CMK (cell line): ENCODE results near the gene FAM193A.
"Not testable (repeated sequence)": the region's sequence is repeated elsewhere in the genome, so short reads cannot be mapped to it uniquely, and the experiment has no call there.

Source experiments
- DNase-seq: peaks from one replicate; pipeline ENCODE4 v3.0.0-alpha.2; 2010; ENCODE audit warnings: low read depth

Gene FAM193A, protein sequence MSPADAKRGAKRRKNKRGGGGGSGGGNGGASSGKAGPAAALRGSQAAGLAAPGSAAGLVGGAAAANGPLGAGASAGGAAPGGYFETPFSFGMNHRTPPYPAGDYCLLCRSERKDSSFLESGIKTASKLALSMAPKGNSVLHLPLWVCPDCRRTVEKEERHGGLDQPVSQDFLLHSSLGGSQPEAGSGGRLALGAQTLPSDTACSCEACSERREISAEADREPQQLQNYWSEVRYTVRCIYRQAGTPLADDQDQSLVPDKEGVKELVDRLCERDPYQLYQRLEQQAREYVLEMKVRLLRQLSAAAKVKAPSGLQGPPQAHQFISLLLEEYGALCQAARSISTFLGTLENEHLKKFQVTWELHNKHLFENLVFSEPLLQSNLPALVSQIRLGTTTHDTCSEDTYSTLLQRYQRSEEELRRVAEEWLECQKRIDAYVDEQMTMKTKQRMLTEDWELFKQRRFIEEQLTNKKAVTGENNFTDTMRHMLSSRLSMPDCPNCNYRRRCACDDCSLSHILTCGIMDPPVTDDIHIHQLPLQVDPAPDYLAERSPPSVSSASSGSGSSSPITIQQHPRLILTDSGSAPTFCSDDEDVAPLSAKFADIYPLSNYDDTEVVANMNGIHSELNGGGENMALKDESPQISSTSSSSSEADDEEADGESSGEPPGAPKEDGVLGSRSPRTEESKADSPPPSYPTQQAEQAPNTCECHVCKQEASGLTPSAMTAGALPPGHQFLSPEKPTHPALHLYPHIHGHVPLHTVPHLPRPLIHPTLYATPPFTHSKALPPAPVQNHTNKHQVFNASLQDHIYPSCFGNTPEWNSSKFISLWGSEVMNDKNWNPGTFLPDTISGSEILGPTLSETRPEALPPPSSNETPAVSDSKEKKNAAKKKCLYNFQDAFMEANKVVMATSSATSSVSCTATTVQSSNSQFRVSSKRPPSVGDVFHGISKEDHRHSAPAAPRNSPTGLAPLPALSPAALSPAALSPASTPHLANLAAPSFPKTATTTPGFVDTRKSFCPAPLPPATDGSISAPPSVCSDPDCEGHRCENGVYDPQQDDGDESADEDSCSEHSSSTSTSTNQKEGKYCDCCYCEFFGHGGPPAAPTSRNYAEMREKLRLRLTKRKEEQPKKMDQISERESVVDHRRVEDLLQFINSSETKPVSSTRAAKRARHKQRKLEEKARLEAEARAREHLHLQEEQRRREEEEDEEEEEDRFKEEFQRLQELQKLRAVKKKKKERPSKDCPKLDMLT (N-terminal part only)

DNA sequence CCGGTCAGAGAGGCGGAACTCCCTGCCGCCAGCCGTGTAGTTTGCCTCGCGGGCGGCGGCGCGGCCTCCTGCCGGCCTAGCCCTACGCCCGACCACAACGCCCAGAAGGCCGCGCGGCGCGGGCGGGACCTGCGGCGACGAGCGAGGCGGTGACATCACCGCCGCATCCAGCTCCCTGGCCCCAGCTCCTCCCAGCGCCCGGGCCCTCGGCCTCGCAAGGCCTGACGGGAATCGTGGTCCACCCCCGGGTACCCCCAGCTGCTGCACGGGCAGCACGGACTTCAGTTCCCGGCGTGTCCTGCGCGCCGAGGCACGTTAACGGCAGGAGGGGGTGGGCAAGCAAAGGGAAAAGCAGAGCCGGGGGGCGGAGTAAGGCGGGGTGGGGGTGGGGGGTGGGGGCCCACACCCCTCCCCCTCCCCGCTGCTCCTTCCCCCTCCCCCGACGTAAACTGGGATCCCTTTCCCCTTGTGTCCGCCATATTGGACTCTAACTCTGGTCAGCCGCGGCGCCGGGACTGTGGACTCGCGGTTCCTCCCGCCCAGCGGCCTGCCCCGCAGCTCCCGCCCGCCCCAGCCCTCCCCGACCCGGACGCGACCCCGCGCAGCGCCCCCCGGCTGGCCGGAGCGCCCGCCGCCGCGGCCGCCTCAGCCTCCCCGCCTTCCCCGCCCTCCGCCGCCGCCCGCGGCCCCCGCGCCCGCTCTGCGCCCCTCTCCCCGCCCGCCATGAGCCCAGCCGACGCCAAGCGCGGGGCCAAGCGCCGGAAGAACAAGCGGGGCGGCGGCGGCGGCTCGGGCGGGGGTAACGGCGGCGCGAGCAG is at the start of gene FAM193A:
TSS of gene FAM193A (plus strand) at position 455 of the 818 bp plus-strand sequence. CDS start at position 724, 269 bp downstream.
- DNase-seq: peak; percentile 97

DNA sequence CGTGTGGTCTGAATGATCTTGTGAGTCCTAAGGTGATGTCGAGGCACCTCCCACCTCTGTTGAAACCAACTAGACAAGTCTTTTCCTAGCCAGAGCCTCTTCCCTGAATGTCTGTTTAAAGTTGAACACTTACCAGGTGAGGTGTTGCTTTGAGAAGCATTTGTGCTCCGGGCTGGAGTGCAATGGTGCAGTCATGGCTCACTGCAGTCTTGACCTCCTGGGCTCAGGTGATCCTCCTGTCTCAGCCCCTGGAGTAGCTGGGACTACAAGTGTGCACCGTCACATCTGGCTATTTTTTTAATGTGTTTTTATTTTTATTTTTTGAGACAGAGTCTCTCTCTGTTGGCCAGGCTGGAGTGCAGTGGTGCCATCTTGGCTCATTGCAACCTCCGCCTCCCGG is 49.5 kb upstream of the FAM193A start:
- DNase-seq: no peak

DNA sequence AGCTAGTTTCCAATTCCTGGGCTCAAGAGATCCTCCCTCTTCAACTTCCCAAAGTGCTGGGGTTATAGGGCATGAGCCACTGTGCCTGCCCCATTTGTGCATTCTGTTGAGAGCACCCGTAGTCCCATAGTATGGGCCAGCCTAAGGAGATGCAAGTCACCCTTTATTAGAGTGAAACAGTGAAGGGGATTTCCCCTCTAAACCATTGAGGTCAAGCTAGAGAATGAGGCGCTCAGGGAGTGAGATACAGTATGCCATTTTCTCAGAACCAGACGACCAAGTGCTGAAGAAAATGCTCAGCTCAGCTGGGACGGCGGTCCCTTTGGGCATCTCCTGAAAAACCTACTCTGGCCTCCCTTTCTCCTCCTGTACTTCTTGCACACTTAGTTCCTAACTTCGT is 48.8 kb upstream of the FAM193A start:
- DNase-seq: no peak

DNA sequence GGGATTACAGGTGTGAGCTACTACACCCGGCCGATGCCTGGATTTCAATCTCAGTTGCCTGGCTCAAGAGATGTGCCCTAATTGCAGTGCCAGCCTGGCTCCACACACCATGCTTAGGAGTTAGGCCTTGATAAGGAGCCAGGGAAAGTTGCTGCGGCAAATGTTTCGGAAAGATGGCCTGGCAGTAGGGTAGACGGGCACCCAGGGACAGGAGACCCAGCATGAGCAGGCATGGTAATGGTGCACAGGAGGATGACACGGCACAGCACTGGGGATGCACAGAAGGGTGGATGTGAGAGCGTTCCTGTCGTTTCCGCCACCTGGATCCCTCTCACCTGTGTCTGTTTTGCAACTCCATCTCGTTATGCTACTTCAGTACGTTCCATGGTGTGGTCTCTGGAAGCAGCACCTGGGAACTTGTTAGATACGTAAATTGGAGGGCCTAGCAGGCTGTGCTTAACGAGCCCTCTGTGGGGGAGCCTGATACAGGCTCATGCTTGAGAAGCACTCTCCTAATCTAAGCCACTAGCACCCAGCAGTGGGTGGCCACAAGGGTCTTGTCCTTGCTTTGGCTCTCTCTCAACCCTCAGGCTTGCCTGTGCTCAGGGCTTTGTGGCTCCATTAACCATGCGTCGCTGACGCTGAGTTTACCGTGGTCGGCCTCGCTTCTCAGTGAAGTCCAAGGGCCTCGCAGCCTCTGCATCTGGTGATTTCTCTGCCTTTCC is 47.2 kb upstream of the FAM193A start:
- no peak for DNase-seq

DNA sequence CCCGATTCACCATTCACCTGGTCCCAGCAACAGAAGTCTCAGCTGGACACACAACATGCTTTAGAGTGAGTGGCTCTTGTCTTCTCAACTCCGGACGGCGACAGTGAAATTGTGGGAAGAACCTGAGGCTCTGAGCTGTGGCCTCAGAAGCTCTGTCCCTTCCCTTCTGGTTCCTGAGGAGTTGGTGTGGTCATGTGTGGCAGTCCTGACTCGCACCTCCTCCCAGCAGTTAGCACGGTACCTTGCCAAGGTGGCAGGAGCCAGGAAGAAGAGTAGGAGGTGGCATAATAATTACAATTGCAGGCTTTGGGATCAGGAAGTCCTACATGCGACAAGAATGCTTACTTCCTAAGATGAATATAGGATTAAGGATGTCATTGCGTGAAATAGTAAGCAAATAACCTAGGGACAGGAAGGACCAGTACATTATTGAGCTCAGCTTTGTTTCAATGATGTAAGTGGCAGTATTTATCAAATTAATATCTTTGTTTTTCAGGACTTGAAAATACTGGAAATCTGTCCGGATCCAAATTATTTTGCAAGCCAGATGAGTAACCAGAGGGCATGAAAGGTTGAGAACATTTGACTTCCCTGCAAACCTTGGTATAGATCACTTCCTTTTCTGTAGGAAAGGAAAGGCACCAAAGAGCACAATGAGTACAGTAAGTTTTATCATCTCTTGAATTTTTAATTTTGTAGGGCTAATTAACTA is 46.5 kb upstream of the FAM193A start:
- DNase-seq: no peak

DNA sequence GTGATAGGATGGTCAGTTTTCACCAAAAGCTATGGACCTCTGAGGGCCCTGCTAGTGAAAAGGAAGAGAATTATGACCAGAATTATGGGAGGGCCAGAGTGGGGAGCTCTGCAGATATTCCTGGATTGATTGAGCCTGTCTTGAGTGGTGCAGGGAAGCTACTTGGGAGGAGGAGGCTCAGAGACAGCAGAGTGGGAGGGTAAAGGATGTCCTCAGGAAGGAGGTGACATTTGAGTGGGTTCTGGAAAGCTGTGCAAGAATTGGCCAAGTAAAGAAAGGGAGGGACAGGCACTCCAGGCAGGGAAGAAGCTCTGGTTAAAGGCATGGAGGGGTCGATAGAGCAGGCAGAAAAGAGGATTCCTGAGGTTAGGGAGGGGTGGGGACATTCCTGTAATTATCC is 43.5 kb upstream of the FAM193A start:
- DNase-seq: no peak

DNA sequence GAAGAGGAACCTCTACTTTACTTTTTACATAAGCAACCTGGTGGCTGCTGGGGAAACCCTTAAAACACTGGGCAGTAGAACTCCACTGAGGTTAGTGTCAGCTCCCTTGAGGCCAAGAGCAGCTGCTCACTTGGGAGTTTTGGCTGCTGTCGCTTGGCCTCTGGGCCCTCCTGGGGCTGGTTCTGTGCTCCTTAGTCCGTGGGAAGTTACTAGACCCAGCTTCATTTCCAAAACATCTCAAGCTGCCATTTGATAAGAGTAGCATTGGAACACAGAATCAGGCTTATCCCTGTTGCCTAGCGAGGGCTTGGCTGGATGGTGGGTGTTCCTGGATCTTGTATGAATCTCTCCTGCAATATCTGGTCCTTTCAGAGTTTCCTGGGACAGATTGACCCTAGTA is 41.5 kb upstream of the FAM193A start:
- DNase-seq: no peak

DNA sequence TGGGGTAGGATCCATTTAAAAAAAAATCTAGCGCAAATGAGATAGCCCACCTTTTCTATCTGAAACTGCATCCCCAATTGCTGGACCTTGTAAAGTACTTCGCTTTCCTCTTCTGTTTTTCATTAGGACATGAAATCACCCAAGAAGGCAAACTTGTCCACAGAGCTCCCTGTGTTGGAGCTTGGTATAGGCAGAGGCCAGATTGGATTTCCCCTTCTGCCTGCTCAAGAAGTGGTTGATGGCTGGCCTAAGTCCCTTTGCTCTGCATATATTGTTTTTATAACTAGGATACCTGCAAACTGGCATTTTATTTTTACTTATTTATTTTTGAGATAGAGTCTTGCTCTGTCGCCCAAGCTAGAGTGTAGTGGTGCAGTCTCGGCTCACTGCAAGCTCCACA is 39.1 kb upstream of the FAM193A start:
- no peak for DNase-seq

DNA sequence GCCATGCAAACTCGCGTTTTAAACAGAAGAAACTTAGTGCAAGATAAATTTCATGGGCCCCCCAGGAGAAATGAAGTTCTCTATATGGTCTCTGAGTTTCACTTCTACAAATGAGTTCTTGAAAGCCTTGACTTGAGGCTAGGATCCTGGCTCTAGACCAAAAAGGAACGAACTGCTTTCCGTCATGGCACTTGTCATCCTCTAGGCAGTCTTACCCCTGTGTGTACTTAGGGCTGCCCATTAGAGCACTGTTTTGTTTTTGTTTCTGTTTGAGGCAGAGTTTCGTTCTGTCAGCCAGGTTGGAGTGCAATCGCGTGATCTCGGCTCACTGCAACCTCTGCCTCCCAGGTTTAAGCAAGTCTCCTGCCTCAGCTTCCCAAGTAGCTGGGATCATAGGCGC is 38.5 kb upstream of the FAM193A start:
- DNase-seq: no peak

DNA sequence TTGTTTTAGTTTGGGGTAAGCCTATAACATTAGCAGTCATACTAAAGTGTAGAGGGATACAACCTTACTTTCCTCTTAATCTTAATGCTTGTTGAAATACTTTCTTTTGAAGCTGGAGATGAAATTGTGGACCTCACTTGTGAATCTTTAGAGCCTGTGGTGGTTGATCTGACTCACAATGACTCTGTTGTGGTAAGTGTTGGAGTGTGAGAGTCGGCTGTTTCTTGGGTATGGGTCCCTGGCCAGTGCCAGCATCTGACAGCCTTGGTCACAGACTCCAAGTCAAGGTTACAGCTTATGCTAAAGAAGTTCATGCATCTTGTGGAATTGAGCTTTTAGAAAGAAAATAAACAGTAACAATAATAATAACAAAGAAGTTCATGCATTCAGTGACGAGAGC is 35.9 kb upstream of the FAM193A start:
- no peak for DNase-seq

DNA sequence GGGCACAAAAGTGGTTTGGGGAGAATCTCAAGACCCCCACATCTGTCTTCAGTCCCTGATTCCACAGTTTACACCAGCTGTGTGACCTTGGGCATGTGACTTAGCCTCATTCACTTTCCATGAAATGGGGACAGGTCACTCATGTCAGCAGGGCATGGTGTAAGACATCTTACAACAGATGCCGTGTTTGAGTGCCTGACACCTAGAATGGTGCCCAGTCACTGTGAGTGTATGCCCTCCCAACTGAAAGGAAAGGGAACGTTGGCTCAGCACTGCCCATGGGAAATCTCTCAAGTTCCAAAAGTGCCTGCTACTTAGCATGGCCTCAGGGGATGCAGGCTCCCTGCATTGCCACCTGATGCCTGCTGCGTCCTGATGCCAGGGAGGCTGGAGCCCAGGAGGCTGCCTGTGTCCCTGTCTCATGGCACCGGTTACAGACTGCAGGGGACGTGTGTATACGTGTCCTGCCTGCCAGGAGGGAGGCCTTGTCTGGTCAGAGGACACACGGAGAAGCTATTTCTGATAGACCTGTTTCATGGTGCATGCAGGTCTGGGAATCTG is 35.3 kb upstream of the FAM193A start:
- no peak for DNase-seq

DNA sequence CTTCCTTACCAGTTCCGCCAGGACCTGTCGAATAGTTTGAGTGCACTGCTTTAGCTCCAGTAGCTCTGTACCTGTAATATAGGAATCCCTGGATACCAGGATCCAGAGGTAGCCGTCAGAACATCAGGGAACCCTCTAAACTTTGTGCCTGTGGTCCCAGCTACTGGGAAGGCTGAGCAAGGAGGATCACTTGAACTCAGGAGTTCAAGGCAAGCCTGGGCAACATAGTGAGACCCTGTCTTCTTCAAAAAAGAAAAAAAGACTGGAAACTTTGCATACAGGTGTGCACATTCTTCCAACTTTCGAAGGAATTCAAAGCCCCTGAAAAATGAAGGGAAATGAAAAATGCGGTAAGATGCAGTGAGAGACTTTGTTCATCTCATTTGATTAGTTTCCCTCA is 32.6 kb upstream of the FAM193A start:
- DNase-seq: no peak

DNA sequence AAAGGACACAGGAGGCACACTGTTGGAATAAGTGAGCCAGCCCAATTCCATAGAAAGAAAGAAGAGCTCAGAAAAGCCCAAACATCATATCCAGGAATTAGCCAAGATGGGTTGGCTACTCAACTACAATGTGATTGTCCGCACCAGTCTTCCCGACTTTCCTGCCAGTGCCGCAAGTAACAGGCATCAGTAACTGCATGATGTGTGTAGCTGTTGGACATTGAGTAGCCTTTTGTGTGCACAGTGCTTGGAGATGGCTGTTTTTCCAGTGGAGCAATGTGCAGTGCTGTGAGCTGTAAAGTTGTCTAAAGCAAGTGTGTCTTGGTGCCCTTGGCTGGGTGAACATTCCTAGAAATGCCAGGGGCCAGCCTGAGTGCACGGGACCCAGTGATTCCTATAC is 29.2 kb upstream of the FAM193A start:
- no peak for DNase-seq

DNA sequence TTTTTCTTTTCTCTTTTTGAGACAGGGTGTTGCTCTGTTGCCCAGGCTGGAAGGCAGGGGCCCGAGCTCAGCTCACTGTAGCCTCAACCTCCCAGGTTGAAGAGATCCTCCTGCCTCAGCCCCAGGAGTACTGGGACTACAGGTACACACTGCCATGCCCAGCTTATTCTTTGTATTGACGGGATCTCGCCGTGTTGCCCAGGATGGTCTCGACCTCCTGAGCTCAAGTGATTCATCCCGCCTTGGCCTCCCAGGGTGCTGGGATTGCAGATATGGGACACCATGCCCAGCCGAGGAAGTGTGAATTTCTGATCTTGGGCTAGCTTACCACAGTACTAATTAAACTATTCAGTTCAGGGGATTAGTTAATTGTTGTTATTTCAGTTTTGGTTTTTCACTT is 28.6 kb upstream of the FAM193A start:
- DNase-seq: no peak

DNA sequence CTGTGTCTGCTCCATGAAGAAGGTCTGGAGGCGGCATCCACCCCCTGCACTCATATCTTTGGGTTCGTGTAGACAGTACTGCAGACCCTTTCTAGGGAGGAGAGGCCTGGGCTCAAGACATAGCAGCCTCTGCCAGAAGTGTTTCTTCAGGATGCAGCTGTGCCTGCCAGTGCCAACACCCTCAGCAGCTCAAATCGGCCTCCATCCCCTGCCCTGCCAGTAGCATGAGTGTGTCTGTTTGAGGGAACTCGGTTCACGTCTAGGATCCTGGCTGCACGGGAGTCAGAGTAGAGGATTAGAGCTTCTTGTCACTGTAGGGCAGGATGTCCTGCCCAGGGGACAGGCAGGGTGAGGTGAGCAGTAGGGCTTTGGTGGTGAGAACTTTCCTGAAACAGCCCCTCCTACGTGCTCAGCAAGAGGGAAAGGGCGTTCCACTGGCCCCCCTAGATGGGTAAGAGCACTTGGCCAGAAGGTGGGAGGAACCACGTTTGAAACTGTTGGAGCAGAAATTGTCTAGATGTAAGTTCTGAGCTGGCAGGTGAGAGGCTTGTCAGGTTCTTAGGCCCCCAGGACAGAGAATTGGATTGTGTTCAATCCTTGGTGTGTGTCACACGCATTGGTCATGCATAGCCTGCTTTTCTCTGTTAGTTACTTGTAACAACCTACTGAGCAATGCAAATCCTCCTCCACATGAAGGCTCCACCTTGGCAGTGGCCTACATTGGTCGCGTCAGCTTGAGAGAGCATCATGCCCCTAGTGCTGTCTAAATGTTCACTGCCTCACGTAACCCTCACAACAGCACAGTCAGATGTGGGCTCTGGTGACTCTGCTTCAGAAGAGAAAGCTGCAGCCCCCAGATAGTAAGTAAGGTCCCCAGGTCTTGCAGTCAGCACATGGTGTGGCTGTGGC is 25.8 kb upstream of the FAM193A start:
- DNase-seq: no peak

DNA sequence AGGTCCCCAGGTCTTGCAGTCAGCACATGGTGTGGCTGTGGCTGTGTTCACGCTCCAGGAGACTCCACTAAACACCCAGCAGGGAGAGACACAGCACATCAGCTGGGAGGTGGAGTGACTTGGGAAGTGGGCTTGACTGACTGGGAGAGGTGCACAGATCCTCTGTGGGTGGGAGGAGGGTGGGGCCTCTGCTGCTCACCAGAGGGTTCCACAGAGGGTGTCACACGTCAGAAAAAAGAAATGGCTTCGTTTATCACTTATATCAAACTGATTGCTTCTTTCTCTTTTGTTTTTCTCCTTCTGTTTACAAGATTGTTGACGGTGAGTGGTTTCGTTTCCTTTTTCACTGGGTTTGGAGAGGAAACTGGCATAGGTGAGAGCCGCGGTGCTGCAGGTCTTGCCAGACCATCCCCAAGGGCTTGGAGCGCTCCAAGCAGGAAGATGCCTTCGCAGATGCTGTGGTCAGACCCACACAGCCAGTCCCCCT is 24.8 kb upstream of the FAM193A start:
- DNase-seq: no peak

DNA sequence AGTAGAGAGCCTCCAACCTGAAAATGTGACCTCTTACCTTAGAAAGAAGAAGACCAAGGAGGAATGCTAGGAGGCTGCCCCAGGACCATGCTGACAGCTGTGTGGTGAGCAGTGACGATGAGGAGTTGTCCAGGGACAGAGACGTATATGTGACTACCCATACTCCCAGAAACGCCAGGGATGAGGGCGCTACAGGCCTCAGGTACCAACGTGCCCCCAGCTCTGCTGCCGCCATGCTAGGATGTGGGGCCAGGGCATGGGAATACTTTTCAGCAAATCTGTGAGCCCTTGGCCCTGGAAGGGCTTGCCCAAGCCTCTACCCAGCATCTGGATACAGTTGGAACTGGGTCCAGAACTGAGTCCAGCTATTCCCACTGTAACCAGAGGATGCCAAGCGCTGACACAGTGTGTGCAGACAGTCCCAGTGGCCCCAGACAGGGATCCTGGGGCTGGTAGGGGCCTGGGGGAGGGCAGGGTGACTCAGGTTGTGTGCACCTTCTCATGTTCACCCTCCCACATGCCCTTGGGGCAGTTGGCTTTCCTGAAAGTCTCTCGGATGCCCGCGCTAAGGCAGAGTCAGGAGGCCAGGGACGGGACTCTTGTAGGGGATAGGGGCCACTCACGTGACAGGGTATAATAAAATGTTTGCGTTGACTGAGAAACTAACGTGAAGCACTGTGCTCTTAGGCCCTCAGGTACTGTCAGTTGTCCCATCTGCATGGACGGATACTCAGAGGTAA is 23.9 kb upstream of the FAM193A start:
- no peak for DNase-seq

DNA sequence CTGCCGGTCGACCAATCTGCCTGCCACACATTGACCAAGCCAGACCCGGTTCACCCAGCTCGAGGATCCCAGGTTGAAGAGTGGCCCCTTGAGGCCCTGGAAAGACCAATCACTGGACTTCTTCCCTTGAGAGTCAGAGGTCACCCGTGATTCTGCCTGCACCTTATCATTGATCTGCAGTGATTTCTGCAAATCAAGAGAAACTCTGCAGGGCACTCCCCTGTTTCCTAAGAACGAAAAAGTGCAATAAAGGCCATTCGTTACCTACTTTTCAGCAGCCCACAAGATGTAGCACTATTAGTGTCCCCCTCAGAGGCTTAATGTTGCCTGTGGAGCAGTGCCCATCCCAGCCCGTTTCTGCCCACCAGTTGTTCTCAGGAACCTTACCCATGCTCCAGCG is 22.3 kb upstream of the FAM193A start:
- not testable (repeated sequence) for DNase-seq
